Astrocyte (in vitro differentiated cells and primary cell): ENCODE measurements around the gene UCHL1. TPM values are rescaled to one million over a fixed set of nuclear protein-coding genes. Genes with fewer than 3 reads are reported as not detected.

Experiments used
- DNase-seq: peaks from one replicate; pipeline ENCODE4 v3.0.0-alpha.2; 2010; ENCODE audit warnings: low read depth
- FAIRE-seq: peaks from 2 replicates; lab custom pipeline; 2011; peaks lifted over from hg19 to GRCh38; lab: Jason Lieb, UNC
- H2AFZ ChIP-seq: 2 replicates; pipeline ENCODE4 v1.6.0; 2012; ENCODE audit warnings: low read depth, low read length, inconsistent platforms
- H3K27ac ChIP-seq: 2 replicates; pipeline ENCODE4 v1.5.1; 2011; ENCODE audit warnings: low read depth, low read length, inconsistent platforms
- H3K27me3 ChIP-seq: 2 replicates; pipeline ENCODE4 v1.6.0; 2011; ENCODE audit warnings: low read length, inconsistent platforms; ENCODE audit not compliant: insufficient read depth
- H3K36me3 ChIP-seq: 2 replicates; pipeline ENCODE4 v1.5.1; 2011; ENCODE audit warnings: low read length, inconsistent platforms; ENCODE audit not compliant: insufficient read depth
- H3K4me1 ChIP-seq: 2 replicates; pipeline ENCODE4 v1.5.1; 2011; ENCODE audit warnings: low read length, inconsistent platforms; ENCODE audit not compliant: insufficient read depth
- H3K4me2 ChIP-seq: 2 replicates; pipeline ENCODE4 v1.6.0; 2012; ENCODE audit warnings: low read length, inconsistent platforms
- H3K4me3 ChIP-seq: 2 replicates; pipeline ENCODE4 v1.5.1; 2011; ENCODE audit warnings: low read depth, mild to moderate bottlenecking, low read length, inconsistent platforms; ENCODE audit not compliant: insufficient read depth
- H3K79me2 ChIP-seq: 2 replicates; pipeline ENCODE4 v1.6.0; 2012; ENCODE audit warnings: mild to moderate bottlenecking, low read length, inconsistent platforms; ENCODE audit not compliant: insufficient read depth
- H3K9ac ChIP-seq: 2 replicates; pipeline ENCODE4 v1.6.0; 2012; ENCODE audit warnings: mild to moderate bottlenecking, low read length, inconsistent platforms
- H3K9me3 ChIP-seq: 2 replicates; pipeline ENCODE4 v1.5.1; 2012; ENCODE audit warnings: low read depth, mild to moderate bottlenecking, low read length, inconsistent platforms; ENCODE audit not compliant: insufficient read depth
- H4K20me1 ChIP-seq: 2 replicates; pipeline ENCODE4 v1.6.0; 2012; ENCODE audit warnings: low read length, inconsistent platforms; ENCODE audit not compliant: insufficient read depth
- H3K27ac Mint-ChIP-seq: one replicate; pipeline ENCODE4 v1.8.0; 2021; ENCODE audit warnings: mild to moderate bottlenecking, mixed read lengths; ENCODE audit not compliant: unreplicated experiment
- H3K27me3 Mint-ChIP-seq: one replicate; pipeline ENCODE4 v1.8.0; 2021; ENCODE audit warnings: low read depth, mixed read lengths; ENCODE audit not compliant: unreplicated experiment
- H3K36me3 Mint-ChIP-seq: one replicate; pipeline ENCODE4 v1.8.0; 2021; ENCODE audit warnings: low read depth, mixed read lengths; ENCODE audit not compliant: unreplicated experiment
- H3K4me1 Mint-ChIP-seq: one replicate; pipeline ENCODE4 v1.8.0; 2021; ENCODE audit warnings: low read depth, mixed read lengths; ENCODE audit not compliant: unreplicated experiment
- H3K4me3 Mint-ChIP-seq: one replicate; pipeline ENCODE4 v1.8.0; 2021; ENCODE audit warnings: mild to moderate bottlenecking, moderate library complexity, mixed read lengths; ENCODE audit not compliant: unreplicated experiment
- H3K9me3 Mint-ChIP-seq: one replicate; pipeline ENCODE4 v1.8.0; 2021; ENCODE audit warnings: mild to moderate bottlenecking, mixed read lengths; ENCODE audit not compliant: unreplicated experiment
- CTCF ChIP-seq: IDR thresholded peaks from 2 replicates; pipeline ENCODE4 v1.5.1; 2011; ENCODE audit warnings: low read depth, mild to moderate bottlenecking, inconsistent platforms, low read length, moderate library complexity; ENCODE audit not compliant: insufficient read depth
- EZH2 ChIP-seq: IDR thresholded peaks from 2 replicates; pipeline ENCODE4 v1.6.1; 2012; ENCODE audit warnings: mild to moderate bottlenecking, low read length, inconsistent platforms; ENCODE audit not compliant: insufficient read depth
- total RNA-seq: library from RNA; stranded (reverse); gene quantifications from 2 replicates; pipeline ENCODE4 v1.2.1, GENCODE V29; 2021

Gene UCHL1
- total RNA-seq, 1 donor from 2014 or later = 1,154 TPM

- DNase-seq (no peak), FAIRE-seq (no peak)
- H3K4me3 Mint-ChIP-seq = no peak overlapping the region
- no peaks in the 10 kb centered on the region for H3K79me2 ChIP-seq
- H3K36me3 ChIP-seq = no peaks in the 10 kb centered on the region
- H3K9ac ChIP-seq = no peak overlapping the region
- H3K4me2 ChIP-seq = no peak overlapping the region
- no peaks in the 10 kb centered on the region for H3K36me3 Mint-ChIP-seq
- H3K4me3 ChIP-seq = no peak overlapping the region
- no peak overlapping the region for H3K27ac ChIP-seq
- H3K9me3 ChIP-seq = no peaks in the 10 kb centered on the region
- H2AFZ ChIP-seq = no peak overlapping the region
- no peak overlapping the region for H3K27ac Mint-ChIP-seq
- no peaks in the 10 kb centered on the region for H4K20me1 ChIP-seq
- peaks cover 10% of the 10 kb centered on the region for H3K9me3 Mint-ChIP-seq
- H3K27me3 ChIP-seq = no peaks in the 10 kb centered on the region
- no peaks in the 10 kb centered on the region for H3K4me1 Mint-ChIP-seq
- H3K4me1 ChIP-seq = no peaks in the 10 kb centered on the region
- TF ChIP-seq CTCF (no peak), EZH2 (no peak)
- peaks cover 9% of the 10 kb centered on the region for H3K27me3 Mint-ChIP-seq
These were observed 47.5 kb downstream of the UCHL1 start for GRCh38 chr4:41304221-41304620.

DNA sequence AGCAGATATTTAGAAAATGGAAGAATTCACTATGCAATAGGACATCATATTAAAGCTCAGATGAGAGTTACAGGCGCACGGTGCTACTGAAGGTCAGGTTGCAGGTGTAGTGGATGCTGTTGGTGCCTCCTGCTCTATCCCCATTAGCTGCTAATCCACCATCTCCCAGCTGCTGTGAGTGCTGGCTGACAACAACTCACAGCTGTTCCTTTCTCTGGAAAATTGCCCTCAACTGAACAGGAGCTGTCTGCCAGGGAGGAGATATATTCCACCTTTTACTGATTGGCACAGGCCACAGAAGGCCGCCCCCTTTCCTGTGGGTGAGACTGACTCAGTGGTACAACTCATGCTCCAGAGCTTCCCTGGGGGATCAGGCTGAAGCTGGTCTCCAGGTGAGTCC is 48.7 kb downstream of the UCHL1 start:
- Mint-ChIP-seq H3K4me1 (no peaks in the 10 kb centered on the region), H3K4me3 (no peak overlapping the region), H3K9me3 (peaks cover 10% of the 10 kb centered on the region), H3K27ac (no peak overlapping the region), H3K36me3 (no peaks in the 10 kb centered on the region), H3K27me3 (peaks cover 9% of the 10 kb centered on the region)
- Histone ChIP-seq H4K20me1 (no peaks in the 10 kb centered on the region), H3K9me3 (no peaks in the 10 kb centered on the region), H3K27me3 (no peaks in the 10 kb centered on the region), H3K4me1 (no peaks in the 10 kb centered on the region), H3K79me2 (no peaks in the 10 kb centered on the region), H3K36me3 (no peaks in the 10 kb centered on the region), H3K4me3 (no peak overlapping the region), H3K9ac (no peak overlapping the region), H3K4me2 (no peak overlapping the region), H3K27ac (no peak overlapping the region), H2AFZ (no peak overlapping the region)
- FAIRE-seq = no peak
- TF ChIP-seq EZH2 = no peak
- no peak for TF ChIP-seq CTCF
- no peak for DNase-seq

GRCh38 chr4:41307638-41308037 is 50.9 kb downstream of the UCHL1 start:
- Mint-ChIP-seq H3K27ac (no peak overlapping the region), H3K4me1 (no peaks in the 10 kb centered on the region), H3K4me3 (no peak overlapping the region), H3K36me3 (no peaks in the 10 kb centered on the region), H3K9me3 (peaks cover 14% of the 10 kb centered on the region), H3K27me3 (peaks cover 15% of the 10 kb centered on the region)
- no peak overlapping the region for H3K27ac ChIP-seq
- no peaks in the 10 kb centered on the region for H3K27me3 ChIP-seq
- no peaks in the 10 kb centered on the region for H3K4me1 ChIP-seq
- H2AFZ ChIP-seq = no peak overlapping the region
- DNase-seq (no peak), FAIRE-seq (no peak)
- H3K4me3 ChIP-seq = no peak overlapping the region
- H4K20me1 ChIP-seq = no peaks in the 10 kb centered on the region
- H3K79me2 ChIP-seq = no peaks in the 10 kb centered on the region
- H3K9me3 ChIP-seq = no peaks in the 10 kb centered on the region
- TF ChIP-seq CTCF (no peak), EZH2 (no peak)
- H3K36me3 ChIP-seq = no peaks in the 10 kb centered on the region
- H3K9ac ChIP-seq = no peak overlapping the region
- H3K4me2 ChIP-seq = no peak overlapping the region
